ENCODE measurements around the gene TMEM87B.

The TMEM87B gene

GRCh38 chr2:112024231-112024630, 30.8 kb upstream of the TMEM87B start:
- no peak for DNase-seq (ENCODE audit: low read depth)
- no peak overlapping the region for H3K4me3 ChIP-seq (ENCODE audit: low read length)
- no peak for TF ChIP-seq CTCF (IDR thresholded peaks at IDR 0.05; ENCODE audit: insufficient read depth, low read depth, low read length, missing control alignments)

DNA sequence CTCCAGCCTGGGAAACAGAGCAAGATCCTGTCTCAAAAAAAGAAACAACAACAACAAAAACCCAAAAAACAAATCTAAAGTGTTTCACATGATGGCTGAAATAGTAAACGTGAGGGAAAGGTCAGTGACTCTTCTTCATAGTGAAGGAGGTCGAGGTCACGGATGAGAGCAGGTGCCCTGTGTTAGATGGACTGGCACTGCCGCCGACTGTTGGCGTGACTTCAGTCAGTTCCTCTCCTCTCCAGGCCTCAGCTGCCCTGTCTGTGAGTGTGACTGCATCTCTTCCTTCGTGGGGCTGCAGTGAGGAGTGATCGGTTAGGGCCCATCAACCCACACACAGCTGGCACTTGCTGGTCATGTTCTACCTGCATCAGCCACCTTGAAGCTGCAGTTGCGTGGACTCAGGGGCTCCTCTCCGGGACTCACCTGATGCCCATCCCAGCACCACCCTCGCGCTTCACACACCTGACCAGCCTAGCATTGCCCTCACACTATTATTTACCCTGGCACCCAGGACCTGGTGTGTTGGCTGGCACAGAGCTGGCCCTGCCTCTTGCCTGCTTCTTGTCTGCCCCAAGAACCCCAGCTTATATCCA, 30.1 kb upstream of the TMEM87B start:
- no peak for TF ChIP-seq CTCF (IDR thresholded peaks at IDR 0.05; ENCODE audit: insufficient read depth, low read depth, low read length, missing control alignments)
- H3K4me3 ChIP-seq (ENCODE audit: low read length) = no peak overlapping the region
- DNase-seq (ENCODE audit: low read depth) = no peak

GRCh38 chr2:112026509-112026908, 28.6 kb upstream of the TMEM87B start:
- no peak for DNase-seq (ENCODE audit: low read depth)
- no peak overlapping the region for H3K4me3 ChIP-seq (ENCODE audit: low read length)
- no peak for TF ChIP-seq CTCF (IDR thresholded peaks at IDR 0.05; ENCODE audit: insufficient read depth, low read depth, low read length, missing control alignments)

GRCh38 chr2:112027767-112028166, 27.3 kb upstream of the TMEM87B start:
- no peak overlapping the region for H3K4me3 ChIP-seq (ENCODE audit: low read length)
- DNase-seq (ENCODE audit: low read depth) = no peak
- TF ChIP-seq CTCF (IDR thresholded peaks at IDR 0.05; ENCODE audit: insufficient read depth, low read depth, low read length, missing control alignments) = no peak

DNA sequence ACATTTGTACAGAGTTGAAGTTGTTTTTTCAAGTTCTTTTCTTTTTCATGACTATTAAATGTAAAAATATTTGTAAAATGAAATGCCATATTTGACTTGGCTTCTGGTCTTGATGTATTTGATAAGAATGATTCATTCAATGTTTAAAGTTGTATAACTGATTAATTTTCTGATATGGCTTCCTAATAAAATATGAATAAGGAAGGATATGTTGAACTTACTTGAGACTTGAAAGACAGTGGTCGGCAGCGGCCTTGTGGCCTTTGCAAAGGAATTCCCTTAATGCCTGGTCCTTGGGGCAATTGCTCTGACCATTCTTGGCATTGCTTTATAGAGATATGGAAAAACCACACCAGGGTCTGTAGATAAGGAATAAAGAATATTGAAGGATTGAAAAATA, 25.9 kb upstream of the TMEM87B start:
- no peak for TF ChIP-seq CTCF (IDR thresholded peaks at IDR 0.05; ENCODE audit: insufficient read depth, low read depth, low read length, missing control alignments)
- no peak overlapping the region for H3K4me3 ChIP-seq (ENCODE audit: low read length)
- DNase-seq (ENCODE audit: low read depth) = no peak

GRCh38 chr2:112031473-112032223, 23.4 kb upstream of the TMEM87B start:
- no peak overlapping the region for H3K4me3 ChIP-seq (ENCODE audit: low read length)
- peak; percentile 75 for DNase-seq (ENCODE audit: low read depth)
- no peak for TF ChIP-seq CTCF (IDR thresholded peaks at IDR 0.05; ENCODE audit: insufficient read depth, low read depth, low read length, missing control alignments)

DNA sequence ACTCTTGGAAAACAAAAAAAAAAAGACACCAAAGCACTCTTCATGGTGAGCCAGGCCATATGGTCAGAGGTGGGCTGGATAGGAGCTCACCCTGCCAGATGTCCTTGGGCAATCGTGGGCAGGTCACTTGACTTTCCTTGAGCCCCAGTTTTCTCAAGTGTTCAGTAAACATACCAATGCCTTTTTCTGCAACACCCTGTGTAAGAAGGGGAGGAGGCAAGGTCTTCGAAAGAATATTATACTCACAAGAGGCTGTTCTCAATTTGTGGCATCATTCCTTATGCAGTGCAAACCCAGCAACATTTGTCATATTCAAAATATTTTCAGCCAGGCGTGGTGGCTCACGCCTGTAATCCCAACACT, 22.9 kb upstream of the TMEM87B start:
- H3K4me3 ChIP-seq (ENCODE audit: low read length) = no peak overlapping the region
- peak; percentile 35 for DNase-seq (ENCODE audit: low read depth)
- no peak for TF ChIP-seq CTCF (IDR thresholded peaks at IDR 0.05; ENCODE audit: insufficient read depth, low read depth, low read length, missing control alignments)
